K562 (cell line): ENCODE measurements around the gene ASGR2. TPM values are rescaled to one million over a fixed set of nuclear protein-coding genes. Genes with fewer than 3 reads are reported as not detected.

Experiments
- TRIM28 ChIP-seq: fragments of 450-650 bp; IDR thresholded peaks from 2 replicates; pipeline ENCODE4 v1.6.1; 2017
- XRCC4 ChIP-seq: IDR thresholded peaks from one replicate; pipeline ENCODE4 v1.6.1; 2011; ENCODE audit not compliant: insufficient read depth, insufficient read length; ENCODE audit errors: extremely low read depth
- ZC3H4 ChIP-seq: sonication (generic); formaldehyde crosslinking; IDR thresholded peaks from 2 replicates; pipeline ENCODE4 v1.9.0; 2021; ENCODE audit warnings: missing genetic modification reagents, borderline replicate concordance
- polyA plus RNA-seq, 8 experiments: library from polyadenylated mRNA; depleted of rRNA in 4 of 8; stranded (reverse) in 5 of 8; unstranded in 3 of 8; fragments of >200 nt; fragmentation: Nextera tagmentation in 2 of 8; fragmentation: Illumina TruSeq in 1 of 8; extraction: Ambion mirVana in 2 of 8; extraction: Trizol in 1 of 8; gene quantifications; 2 replicates each; pipeline versions ENCODE4 v1.2.1 to v1.2.3, GENCODE V29; 2011 to 2014; ENCODE audit warnings: inconsistent platforms in 1 of 8, missing spikeins in 1 of 8
- small RNA-seq: library from RNA; depleted of rRNA; stranded (forward); fragments of <200 nt; gene quantifications from one replicate; pipeline ENCODE3, GENCODE V24; 2014
- total RNA-seq, 7 experiments: library from RNA; depleted of rRNA in 6 of 7; stranded (reverse); fragments of >200 nt in 6 of 7; fragmentation: Illumina TruSeq in 2 of 7; extraction: Trizol in 2 of 7; gene quantifications; 2 replicates each; pipeline versions ENCODE4 v1.2.1 to v1.2.3, GENCODE V29; 2011 to 2021; ENCODE audit warnings: low replicate concordance in 1 of 7
- TF ChIP-seq, protein P1 (sequence below): conservative IDR thresholded peaks from 2 replicates; pipeline ENCODE4 v1.6.1; 2011; ENCODE audit warnings: low read depth, mild to moderate bottlenecking, low read length; ENCODE audit not compliant: control insufficient read depth

ASGR2 gene
- total and polyA plus RNA-seq, 9 of the 15 experiments (the other 6 are each of a cell fraction or from before 2014, with no cell fraction given) = not detected

DNA sequence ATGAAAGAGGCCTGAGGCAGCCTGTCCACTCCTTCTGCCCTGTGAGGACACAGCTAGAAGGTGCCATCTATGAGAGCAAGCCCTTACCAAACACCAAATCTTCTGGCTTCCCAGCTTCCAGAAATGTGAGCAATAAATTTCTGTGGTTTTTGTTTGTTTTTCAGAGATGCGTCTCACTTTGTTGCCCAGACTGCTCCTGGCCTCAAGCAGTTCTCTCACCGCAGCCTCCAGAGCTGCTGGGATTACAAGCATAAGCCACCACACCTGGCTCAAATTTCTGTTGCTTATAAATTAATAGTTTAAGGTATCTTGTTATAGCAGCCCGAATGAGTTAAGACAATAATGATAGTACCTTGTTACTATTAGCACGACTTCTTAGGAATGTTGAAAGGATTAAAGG is 58.2 kb downstream of the ASGR2 start (continued):
- TF ChIP-seq, protein P1, sequence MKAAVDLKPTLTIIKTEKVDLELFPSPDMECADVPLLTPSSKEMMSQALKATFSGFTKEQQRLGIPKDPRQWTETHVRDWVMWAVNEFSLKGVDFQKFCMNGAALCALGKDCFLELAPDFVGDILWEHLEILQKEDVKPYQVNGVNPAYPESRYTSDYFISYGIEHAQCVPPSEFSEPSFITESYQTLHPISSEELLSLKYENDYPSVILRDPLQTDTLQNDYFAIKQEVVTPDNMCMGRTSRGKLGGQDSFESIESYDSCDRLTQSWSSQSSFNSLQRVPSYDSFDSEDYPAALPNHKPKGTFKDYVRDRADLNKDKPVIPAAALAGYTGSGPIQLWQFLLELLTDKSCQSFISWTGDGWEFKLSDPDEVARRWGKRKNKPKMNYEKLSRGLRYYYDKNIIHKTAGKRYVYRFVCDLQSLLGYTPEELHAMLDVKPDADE = no peak
- TF ChIP-seq ZC3H4 (CRISPR knock-in tag) (no peak), TRIM28 (no peak), XRCC4 (no peak)

Small RNAs within 50 kb of the gene (small RNA-seq; reads per million reads assigned to genes)
- gene AC120057.1 = not detected

Other genes with a start within 250 kb of the ASGR2 start
Only the 7 nearest of the 23 such genes appear.
- 157 and 253 TPM in 2 replicates for gene RNASEK, start 102.2 kb downstream of the ASGR2 start, total RNA-seq (2014; rRNA removed)
- 48.5 and 48.6 TPM in 2 replicates for gene RNASEK, start 102.2 kb downstream of the ASGR2 start, total RNA-seq (2014; rRNA removed; fragmentation: Illumina TruSeq; extraction: Trizol)
- gene RNASEK, start 102.2 kb downstream of the ASGR2 start, total RNA-seq (2015; rRNA removed; fragmentation: Illumina TruSeq; extraction: Trizol) = 132 and 136 TPM in 2 replicates
- gene RNASEK, start 102.2 kb downstream of the ASGR2 start, total RNA-seq (2021) = 151 and 154 TPM in 2 replicates
- gene RNASEK, start 102.2 kb downstream of the ASGR2 start, polyA plus RNA-seq (2011; rRNA removed) = 58.0 and 75.0 TPM in 2 replicates
- gene RNASEK, start 102.2 kb downstream of the ASGR2 start, polyA plus RNA-seq (2014; fragmentation: Illumina TruSeq; extraction: Trizol) = 265 and 271 TPM in 2 replicates
- gene RNASEK, start 102.2 kb downstream of the ASGR2 start, polyA plus RNA-seq (2014; fragmentation: Nextera tagmentation; extraction: Ambion mirVana) = 100 to 1,000 TPM; 104 to 155 TPM
- gene RNASEK, start 102.2 kb downstream of the ASGR2 start, polyA plus RNA-seq (2014; rRNA removed) = 85.3 and 157 TPM in 2 replicates
- gene BCL6B, start 91.8 kb downstream of the ASGR2 start, total RNA-seq (2014; rRNA removed) = 4.7 and 5.0 TPM in 2 replicates
- gene BCL6B, start 91.8 kb downstream of the ASGR2 start, total RNA-seq (2014; rRNA removed; fragmentation: Illumina TruSeq; extraction: Trizol) = 2.4 and 2.7 TPM in 2 replicates
- 3.5 and 3.6 TPM in 2 replicates for gene BCL6B, start 91.8 kb downstream of the ASGR2 start, total RNA-seq (2015; rRNA removed; fragmentation: Illumina TruSeq; extraction: Trizol)
- 4.5 and 5.6 TPM in 2 replicates for gene BCL6B, start 91.8 kb downstream of the ASGR2 start, total RNA-seq (2021)
- 1.9 and 3.1 TPM in 2 replicates for gene BCL6B, start 91.8 kb downstream of the ASGR2 start, polyA plus RNA-seq (2011; rRNA removed)
- 3.9 and 4.1 TPM in 2 replicates for gene BCL6B, start 91.8 kb downstream of the ASGR2 start, polyA plus RNA-seq (2014; fragmentation: Illumina TruSeq; extraction: Trizol)
- gene BCL6B, start 91.8 kb downstream of the ASGR2 start, polyA plus RNA-seq (2014; fragmentation: Nextera tagmentation; extraction: Ambion mirVana) = 1 to 10 TPM in 1 of 2 experiments, under 1 TPM in 1; 0.89 to 1.2 TPM
- gene BCL6B, start 91.8 kb downstream of the ASGR2 start, polyA plus RNA-seq (2014; rRNA removed) = 3.5 and 3.6 TPM in 2 replicates
- 1.2 and 1.8 TPM in 2 replicates for gene SLC16A13, start 78.8 kb downstream of the ASGR2 start, total RNA-seq (2014; rRNA removed)
- gene SLC16A13, start 78.8 kb downstream of the ASGR2 start, total RNA-seq (2014; rRNA removed; fragmentation: Illumina TruSeq; extraction: Trizol) = 0.19 and 0.33 TPM in 2 replicates
- 0.87 and 0.94 TPM in 2 replicates for gene SLC16A13, start 78.8 kb downstream of the ASGR2 start, total RNA-seq (2015; rRNA removed; fragmentation: Illumina TruSeq; extraction: Trizol)
- gene SLC16A13, start 78.8 kb downstream of the ASGR2 start, total RNA-seq (2021) = 4.5 and 5.6 TPM in 2 replicates
- 0.50 and 2.8 TPM in 2 replicates for gene SLC16A13, start 78.8 kb downstream of the ASGR2 start, polyA plus RNA-seq (2011; rRNA removed)
- 2.7 and 3.3 TPM in 2 replicates for gene SLC16A13, start 78.8 kb downstream of the ASGR2 start, polyA plus RNA-seq (2014; fragmentation: Illumina TruSeq; extraction: Trizol)
- under 1 TPM; 0.04 to 0.18 TPM for gene SLC16A13, start 78.8 kb downstream of the ASGR2 start, polyA plus RNA-seq (2014; fragmentation: Nextera tagmentation; extraction: Ambion mirVana)
- 0.65 and 1.5 TPM in 2 replicates for gene SLC16A13, start 78.8 kb downstream of the ASGR2 start, polyA plus RNA-seq (2014; rRNA removed)
- gene SLC16A11, start 70.7 kb downstream of the ASGR2 start, total RNA-seq (2014; rRNA removed) = not detected in 2 replicates
- not detected in 2 replicates for gene SLC16A11, start 70.7 kb downstream of the ASGR2 start, total RNA-seq (2014; rRNA removed; fragmentation: Illumina TruSeq; extraction: Trizol)
- gene SLC16A11, start 70.7 kb downstream of the ASGR2 start, total RNA-seq (2015; rRNA removed; fragmentation: Illumina TruSeq; extraction: Trizol) = not detected in 2 replicates
- not detected in 2 replicates for gene SLC16A11, start 70.7 kb downstream of the ASGR2 start, total RNA-seq (2021)
- not detected in 2 replicates for gene SLC16A11, start 70.7 kb downstream of the ASGR2 start, polyA plus RNA-seq (2011; rRNA removed)
- gene SLC16A11, start 70.7 kb downstream of the ASGR2 start, polyA plus RNA-seq (2014; fragmentation: Illumina TruSeq; extraction: Trizol) = not detected in 2 replicates
- not detected for gene SLC16A11, start 70.7 kb downstream of the ASGR2 start, polyA plus RNA-seq (2014; fragmentation: Nextera tagmentation; extraction: Ambion mirVana)
- not detected in 2 replicates for gene SLC16A11, start 70.7 kb downstream of the ASGR2 start, polyA plus RNA-seq (2014; rRNA removed)
- gene CLEC10A, start 34.6 kb downstream of the ASGR2 start, total RNA-seq (2014; rRNA removed) = not detected in 2 replicates
- gene CLEC10A, start 34.6 kb downstream of the ASGR2 start, total RNA-seq (2014; rRNA removed; fragmentation: Illumina TruSeq; extraction: Trizol) = not detected in 2 replicates
- 0.11 TPM in 1 of 2 replicates, not detected in the other for gene CLEC10A, start 34.6 kb downstream of the ASGR2 start, total RNA-seq (2015; rRNA removed; fragmentation: Illumina TruSeq; extraction: Trizol)
- not detected in 2 replicates for gene CLEC10A, start 34.6 kb downstream of the ASGR2 start, total RNA-seq (2021)
- gene CLEC10A, start 34.6 kb downstream of the ASGR2 start, polyA plus RNA-seq (2011; rRNA removed) = 0.04 and 0.46 TPM in 2 replicates
- gene CLEC10A, start 34.6 kb downstream of the ASGR2 start, polyA plus RNA-seq (2014; fragmentation: Illumina TruSeq; extraction: Trizol) = not detected in 2 replicates
- not detected for gene CLEC10A, start 34.6 kb downstream of the ASGR2 start, polyA plus RNA-seq (2014; fragmentation: Nextera tagmentation; extraction: Ambion mirVana)
- gene CLEC10A, start 34.6 kb downstream of the ASGR2 start, polyA plus RNA-seq (2014; rRNA removed) = 0.05 TPM in 1 of 2 replicates, not detected in the other
- 0.45 and 1.00 TPM in 2 replicates for gene ASGR1, start 64.5 kb upstream of the ASGR2 start, total RNA-seq (2014; rRNA removed)
- gene ASGR1, start 64.5 kb upstream of the ASGR2 start, total RNA-seq (2014; rRNA removed; fragmentation: Illumina TruSeq; extraction: Trizol) = 0.11 TPM in 1 of 2 replicates, not detected in the other
- gene ASGR1, start 64.5 kb upstream of the ASGR2 start, total RNA-seq (2015; rRNA removed; fragmentation: Illumina TruSeq; extraction: Trizol) = 0.14 and 0.41 TPM in 2 replicates
- 0.58 and 0.78 TPM in 2 replicates for gene ASGR1, start 64.5 kb upstream of the ASGR2 start, total RNA-seq (2021)
- gene ASGR1, start 64.5 kb upstream of the ASGR2 start, polyA plus RNA-seq (2011; rRNA removed) = 1.0 and 2.5 TPM in 2 replicates
- gene ASGR1, start 64.5 kb upstream of the ASGR2 start, polyA plus RNA-seq (2014; fragmentation: Illumina TruSeq; extraction: Trizol) = 0.15 and 0.40 TPM in 2 replicates
- not detected for gene ASGR1, start 64.5 kb upstream of the ASGR2 start, polyA plus RNA-seq (2014; fragmentation: Nextera tagmentation; extraction: Ambion mirVana)
- gene ASGR1, start 64.5 kb upstream of the ASGR2 start, polyA plus RNA-seq (2014; rRNA removed) = 0.64 and 2.3 TPM in 2 replicates
- 4.1 and 4.9 TPM in 2 replicates for gene DLG4, start 105.0 kb upstream of the ASGR2 start, total RNA-seq (2014; rRNA removed)
- 2.2 and 3.1 TPM in 2 replicates for gene DLG4, start 105.0 kb upstream of the ASGR2 start, total RNA-seq (2014; rRNA removed; fragmentation: Illumina TruSeq; extraction: Trizol)
- 4.0 and 4.1 TPM in 2 replicates for gene DLG4, start 105.0 kb upstream of the ASGR2 start, total RNA-seq (2015; rRNA removed; fragmentation: Illumina TruSeq; extraction: Trizol)
- gene DLG4, start 105.0 kb upstream of the ASGR2 start, total RNA-seq (2021) = 8.8 and 12.0 TPM in 2 replicates
- gene DLG4, start 105.0 kb upstream of the ASGR2 start, polyA plus RNA-seq (2011; rRNA removed) = 4.6 and 9.8 TPM in 2 replicates
- gene DLG4, start 105.0 kb upstream of the ASGR2 start, polyA plus RNA-seq (2014; fragmentation: Illumina TruSeq; extraction: Trizol) = 6.3 and 7.8 TPM in 2 replicates
- under 1 TPM; 0.03 to 0.07 TPM for gene DLG4, start 105.0 kb upstream of the ASGR2 start, polyA plus RNA-seq (2014; fragmentation: Nextera tagmentation; extraction: Ambion mirVana)
- gene DLG4, start 105.0 kb upstream of the ASGR2 start, polyA plus RNA-seq (2014; rRNA removed) = 6.6 and 8.5 TPM in 2 replicates